Peyer's patch (tissue), 4 donors: ENCODE measurements around the gene ZNF804A. TPM values are rescaled to one million over a fixed set of nuclear protein-coding genes. Genes with fewer than 3 reads are reported as not detected.

Experiments used
- DNase-seq, 3 donors: peaks; one replicate each; pipeline ENCODE4 v3.0.0-alpha.2; 2017 to 2019
- H3K27ac ChIP-seq, 4 donors: fragments of 200-600 bp; sonication (generic); one replicate each; pipeline ENCODE4 v1.5.1; 2016 to 2019
- H3K27me3 ChIP-seq, 2 donors: fragments of 200-600 bp; sonication (generic); one replicate each; pipeline ENCODE4 v1.5.1; 2019
- H3K36me3 ChIP-seq, 3 donors: fragments of 200-600 bp; sonication (generic); one replicate each; pipeline ENCODE4 v1.5.1; 2016 to 2019
- H3K4me1 ChIP-seq, 4 donors: fragments of 200-600 bp; sonication (generic); one replicate each; pipeline ENCODE4 v1.5.1; 2016 to 2019
- H3K4me3 ChIP-seq, 4 donors: fragments of 200-600 bp; sonication (generic); 1 replicate in 3 of 4; 2 replicates in 1 of 4; pipeline ENCODE4 v1.5.1; 2016 to 2019; ENCODE audit warnings: mild to moderate bottlenecking in 1 of 4
- H3K9me3 ChIP-seq, 4 donors: fragments of 200-600 bp; sonication (generic); one replicate each; pipeline ENCODE4 v1.5.1; 2016 to 2019; ENCODE audit warnings: mild to moderate bottlenecking in 1 of 4
- CTCF ChIP-seq, 6 experiments: fragments of 450-650 bp in 4 of 6; fragments of 200-600 bp in 2 of 6; sonication (generic) in 1 of 6; IDR thresholded peaks; one replicate each; pipeline ENCODE4 v1.5.1; 2017 to 2019; ENCODE audit warnings: antibody characterized with exemption in 6 of 6, mild to moderate bottlenecking in 3 of 6, moderate library complexity in 1 of 6
- POLR2A ChIP-seq, 2 donors: fragments of 450-650 bp; IDR thresholded peaks; one replicate each; pipeline ENCODE4 v1.5.1; 2017; ENCODE audit warnings: antibody characterized with exemption in 2 of 2, mild to moderate bottlenecking in 2 of 2, moderate library complexity in 2 of 2
- total RNA-seq, 4 donors: library from RNA; depleted of rRNA; stranded (reverse); fragments of >200 nt; gene quantifications; one replicate each; pipeline ENCODE4 v1.1.0, GENCODE V29; 2016

ZNF804A gene
- total RNA-seq, 4 donors from 2014 or later = 0.95 to 5.8 (median 2.3) TPM

- Histone ChIP-seq H3K27ac (no peak overlapping the region), H3K36me3 (no peaks in the 10 kb centered on the region), H3K27me3 (no peaks in the 10 kb centered on the region), H3K4me3 (no peak overlapping the region), H3K9me3 (no peaks in the 10 kb centered on the region), H3K4me1 (no peaks in the 10 kb centered on the region)
- no peak for DNase-seq
- TF ChIP-seq CTCF (IDR thresholded peaks at IDR 0.05) = no peak
- no peak for TF ChIP-seq POLR2A (IDR thresholded peaks at IDR 0.05)
These were observed 373.3 kb downstream of the ZNF804A start for GRCh38 chr2:184971546-184972068.
